Prostate gland (tissue), 2 donors: ENCODE data around the gene COX20. TPM values are rescaled to one million over a fixed set of nuclear protein-coding genes. Genes with fewer than 3 reads are reported as not detected.

Experiments
- DNase-seq: peaks from one replicate; pipeline ENCODE4 v3.0.0-alpha.2; 2019; ENCODE audit warnings: low spot score
- H3K27ac ChIP-seq, 2 donors: fragments of 200-600 bp; sonication (generic); 2 replicates each; pipeline ENCODE4 v1.5.1; 2017 to 2019
- H3K27me3 ChIP-seq: fragments of 200-600 bp; sonication (generic); replicated peaks from 2 replicates; pipeline ENCODE4 v1.5.1; 2019; ENCODE audit not compliant: insufficient read depth
- H3K36me3 ChIP-seq, 2 donors: fragments of 200-600 bp; sonication (generic); 1 replicate in 1 of 2; 2 replicates in 1 of 2; pipeline versions ENCODE4 v1.5.1 to v1.8.1; 2017 to 2019
- H3K4me1 ChIP-seq: fragments of 200-600 bp; sonication (generic); replicated peaks from 2 replicates; pipeline ENCODE4 v1.5.1; 2019
- H3K4me3 ChIP-seq, 2 donors: fragments of 200-600 bp; sonication (generic); 2 replicates each; pipeline ENCODE4 v1.5.1; 2017 to 2019
- H3K9me3 ChIP-seq: fragments of 200-600 bp; sonication (generic); 2 replicates; pipeline ENCODE4 v1.5.1; 2017
- POLR2A ChIP-seq: fragments of 450-650 bp; IDR thresholded peaks from one replicate; pipeline ENCODE4 v1.6.1; 2016; ENCODE audit warnings: antibody characterized with exemption, mild to moderate bottlenecking
- POLR2AphosphoS5 ChIP-seq: sonication (generic); formaldehyde crosslinking; IDR thresholded peaks from one replicate; pipeline ENCODE4 v1.6.1; 2017; ENCODE audit warnings: antibody characterized with exemption
- WGBS: methylation state at CpG from one replicate; pipeline ENCODE4 v1.1.5; 2018; 5-methylcytosine and 5-hydroxymethylcytosine counted together
- intact Hi-C: fragments of 100-400 bp; cut with DNase I; formaldehyde crosslinking; loops from one replicate; pipeline ENCODE4 v1.14.2; 2022
- total RNA-seq, 2 donors: library from RNA; depleted of rRNA; stranded (reverse); fragments of >200 nt; gene quantifications; one replicate each; pipeline ENCODE4 v1.1.0, GENCODE V29; 2016
- TF ChIP-seq, protein P1 (sequence below), 4 experiments: fragments of 200-600 bp in 2 of 4; fragments of 450-650 bp in 2 of 4; sonication (generic) in 2 of 4; IDR thresholded peaks; 1 replicate in 3 of 4; 2 replicates in 1 of 4; pipeline ENCODE4 v1.5.1; 2016 to 2019; ENCODE audit warnings: antibody characterized with exemption in 4 of 4, mild to moderate bottlenecking in 2 of 4, moderate library complexity in 2 of 4

COX20 gene
- total RNA-seq, 2 donors from 2014 or later: 46.8 to 78.4 TPM

DNA sequence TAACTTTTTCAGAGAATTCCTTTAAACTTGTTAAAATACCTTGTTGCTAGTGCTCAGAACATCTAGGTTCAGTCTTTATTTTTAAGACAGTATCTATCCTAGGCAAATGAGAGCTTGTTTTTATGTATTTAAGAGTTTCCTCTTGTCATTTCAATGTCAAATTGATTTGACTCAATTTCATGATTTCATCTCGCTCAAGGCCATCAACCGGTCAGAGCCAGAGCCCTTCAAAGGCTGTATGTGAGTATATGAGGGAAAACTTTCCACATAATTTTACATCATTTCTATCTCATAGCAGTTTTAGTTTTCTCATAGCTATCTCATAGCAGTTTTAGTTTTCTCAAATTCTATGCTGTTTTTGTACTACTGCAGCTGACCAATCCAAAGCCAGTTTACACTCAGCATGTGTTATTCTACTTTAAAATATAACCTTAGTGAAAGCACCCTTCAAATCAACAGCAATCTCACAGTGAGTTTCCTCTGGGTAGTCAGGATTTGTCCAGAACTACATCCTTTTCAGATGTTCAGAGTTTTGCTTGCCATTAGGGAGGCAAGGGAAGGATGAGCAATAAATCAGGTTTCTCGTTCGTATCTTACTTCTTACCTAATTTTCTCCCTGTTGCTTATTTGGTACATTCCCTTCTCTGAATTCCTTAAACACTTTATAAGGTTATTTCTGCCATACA is 16.2 kb downstream of the COX20 start:
- 79% methylated on average over 4 of the region's 4 CpGs for WGBS
- peaks cover 6 to 7% of the 10 kb centered on the region in 2 donors for H3K36me3 ChIP-seq

DNA sequence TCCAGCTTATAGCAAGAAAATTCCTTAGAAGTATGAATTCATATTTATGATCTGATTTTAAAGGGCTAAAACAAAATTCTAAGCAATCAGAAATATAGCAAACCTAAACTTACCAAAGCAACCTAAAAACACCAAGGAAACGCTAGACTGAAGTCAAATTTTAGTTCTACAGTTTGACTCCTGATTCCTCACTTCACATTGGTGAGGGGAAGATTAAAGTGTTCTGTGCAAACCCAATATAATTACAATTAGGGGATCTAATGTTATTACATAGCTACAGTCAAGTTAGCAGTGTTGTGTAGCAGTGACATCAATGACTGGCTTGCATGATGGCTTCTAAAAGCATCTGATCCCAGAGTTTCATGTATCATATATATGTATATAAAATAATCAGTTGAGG is 17.2 kb downstream of the COX20 start:
- TF ChIP-seq POLR2AphosphoS5: no peak
- TF ChIP-seq, protein P1, sequence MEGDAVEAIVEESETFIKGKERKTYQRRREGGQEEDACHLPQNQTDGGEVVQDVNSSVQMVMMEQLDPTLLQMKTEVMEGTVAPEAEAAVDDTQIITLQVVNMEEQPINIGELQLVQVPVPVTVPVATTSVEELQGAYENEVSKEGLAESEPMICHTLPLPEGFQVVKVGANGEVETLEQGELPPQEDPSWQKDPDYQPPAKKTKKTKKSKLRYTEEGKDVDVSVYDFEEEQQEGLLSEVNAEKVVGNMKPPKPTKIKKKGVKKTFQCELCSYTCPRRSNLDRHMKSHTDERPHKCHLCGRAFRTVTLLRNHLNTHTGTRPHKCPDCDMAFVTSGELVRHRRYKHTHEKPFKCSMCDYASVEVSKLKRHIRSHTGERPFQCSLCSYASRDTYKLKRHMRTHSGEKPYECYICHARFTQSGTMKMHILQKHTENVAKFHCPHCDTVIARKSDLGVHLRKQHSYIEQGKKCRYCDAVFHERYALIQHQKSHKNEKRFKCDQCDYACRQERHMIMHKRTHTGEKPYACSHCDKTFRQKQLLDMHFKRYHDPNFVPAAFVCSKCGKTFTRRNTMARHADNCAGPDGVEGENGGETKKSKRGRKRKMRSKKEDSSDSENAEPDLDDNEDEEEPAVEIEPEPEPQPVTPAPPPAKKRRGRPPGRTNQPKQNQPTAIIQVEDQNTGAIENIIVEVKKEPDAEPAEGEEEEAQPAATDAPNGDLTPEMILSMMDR (IDR thresholded peaks at IDR 0.05): no peak
- TF ChIP-seq POLR2A: no peak
- Histone ChIP-seq H3K36me3 (peaks cover 9 to 15% of the 10 kb centered on the region in 2 donors), H3K27ac (no peak overlapping the region), H3K9me3 (no peaks in the 10 kb centered on the region), H3K4me3 (no peak overlapping the region), H3K27me3 (no peaks in the 10 kb centered on the region), H3K4me1 (no peaks in the 10 kb centered on the region)
- WGBS: 95% methylated on average over 1 of the region's 1 CpG
- no peak for DNase-seq
- intact Hi-C loops: no loop called here

More for the DNA sequence above, 16.2 kb downstream of the COX20 start:
- TF ChIP-seq POLR2A (no peak), POLR2AphosphoS5 (no peak)
- TF ChIP-seq, protein P1 (IDR thresholded peaks at IDR 0.05): no peak
- intact Hi-C loops: no loop called here
- no peak for DNase-seq
- Histone ChIP-seq H3K4me3 (no peak overlapping the region), H3K4me1 (no peaks in the 10 kb centered on the region), H3K27me3 (no peaks in the 10 kb centered on the region), H3K9me3 (no peaks in the 10 kb centered on the region), H3K27ac (no peak overlapping the region)

DNA sequence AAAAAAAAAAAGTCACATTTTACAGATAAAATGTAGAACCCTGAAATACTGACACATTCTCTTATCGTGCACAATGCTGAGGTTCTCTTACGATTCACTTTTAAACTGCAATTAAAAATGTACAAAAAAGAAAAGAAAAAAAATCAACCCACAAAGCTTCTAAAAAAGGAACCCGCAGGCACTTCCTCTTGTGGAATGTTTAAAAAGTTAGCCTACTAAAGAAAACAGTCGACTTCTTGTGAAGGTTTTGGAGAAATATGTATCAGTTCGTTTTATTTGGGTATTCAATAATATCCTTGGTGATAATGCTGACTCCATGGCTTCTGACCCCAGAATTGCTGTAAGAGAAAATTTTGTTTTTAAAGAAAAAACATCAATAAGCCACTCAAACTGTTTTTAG is 18.7 kb downstream of the COX20 start:
- no peaks in the 10 kb centered on the region for H3K27me3 ChIP-seq
- H3K27ac ChIP-seq: no peak overlapping the region
- WGBS: 50% methylated on average over 5 of the region's 5 CpGs
- no peak overlapping the region for H3K4me3 ChIP-seq
- H3K4me1 ChIP-seq: no peaks in the 10 kb centered on the region
- H3K36me3 ChIP-seq: peaks cover 15 to 24% of the 10 kb centered on the region in 2 donors
- intact Hi-C loops: no loop called here
- TF ChIP-seq POLR2A: no peak
- TF ChIP-seq POLR2AphosphoS5: no peak
- TF ChIP-seq, protein P1 (IDR thresholded peaks at IDR 0.05): no peak
- no peaks in the 10 kb centered on the region for H3K9me3 ChIP-seq
- DNase-seq: no peak

DNA sequence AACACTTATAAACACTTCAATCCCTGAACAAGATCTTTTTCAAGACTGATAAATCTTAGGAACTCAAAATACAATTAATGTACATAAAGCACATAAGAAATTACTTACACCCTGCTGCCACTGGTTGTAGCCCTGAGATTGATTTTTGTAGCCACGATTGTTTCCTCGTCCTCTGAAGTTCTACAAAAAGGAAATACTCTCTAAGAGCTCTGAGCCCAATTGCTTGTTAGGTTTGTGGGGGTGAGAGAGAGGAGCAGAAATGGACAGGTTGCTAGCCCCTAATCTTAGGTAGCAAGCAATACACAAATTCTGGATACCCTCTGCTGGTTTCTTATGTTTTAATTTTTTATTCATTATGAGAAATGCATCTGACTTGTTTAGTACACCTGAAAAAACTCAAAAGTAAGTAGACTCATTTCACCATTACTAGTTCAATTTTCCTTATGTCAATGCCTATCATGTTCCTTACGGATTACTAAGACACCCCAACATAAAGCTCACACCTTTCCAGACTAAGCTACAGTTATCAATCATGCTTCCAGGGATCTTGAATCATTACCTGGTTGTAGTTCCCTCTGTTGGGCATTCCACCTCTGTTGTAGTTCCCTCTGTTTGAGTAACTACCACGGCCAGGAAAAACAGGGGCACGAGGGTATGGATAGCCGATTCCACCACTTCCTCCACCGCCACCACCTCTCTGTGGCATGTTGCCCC is 19.6 kb downstream of the COX20 start:
- WGBS: 66% methylated on average over 7 of the region's 7 CpGs
- no peak for DNase-seq
- no peak overlapping the region for H3K27ac ChIP-seq
- H3K27me3 ChIP-seq: no peaks in the 10 kb centered on the region
- H3K4me1 ChIP-seq: no peaks in the 10 kb centered on the region
- TF ChIP-seq POLR2AphosphoS5: no peak
- no peak for TF ChIP-seq POLR2A
- TF ChIP-seq, protein P1 (IDR thresholded peaks at IDR 0.05): no peak
- peaks cover 15 to 24% of the 10 kb centered on the region in 2 donors for H3K36me3 ChIP-seq
- intact Hi-C loops: no loop called here
- H3K4me3 ChIP-seq: no peak overlapping the region
- no peaks in the 10 kb centered on the region for H3K9me3 ChIP-seq
